HG02759 (cell line): ENCODE measurements around the gene TTLL6.

Experiments
- ATAC-seq: cut with Tn5 transposase; IDR thresholded peaks from one replicate; pipeline ENCODE4 v1.9.1; 2021; ENCODE audit warnings: mild to moderate bottlenecking, moderate library complexity; ENCODE audit not compliant: unreplicated experiment

The TTLL6 gene

DNA sequence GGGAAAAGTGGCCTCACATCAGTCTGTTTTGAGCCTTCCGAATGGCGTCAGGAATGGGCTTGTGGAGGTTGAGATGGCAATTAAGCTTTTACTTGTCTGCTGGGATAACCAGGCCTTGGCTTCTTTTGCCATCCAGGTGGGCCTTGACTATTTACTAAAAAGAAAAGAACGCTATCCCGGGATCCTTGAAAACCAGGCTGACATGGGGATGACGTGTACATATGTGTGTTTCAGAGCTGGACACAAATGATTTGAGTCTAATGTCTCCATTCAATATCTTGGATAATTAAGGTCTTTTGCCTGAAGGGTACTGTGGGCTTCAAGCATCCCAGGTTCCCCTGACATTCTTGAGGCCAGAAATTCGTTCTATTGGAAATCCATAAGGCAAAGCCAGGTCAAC, 55.9 kb downstream of the TTLL6 start:
- no peak for ATAC-seq

GRCh38 chr17:48760411-48760810, 56.6 kb downstream of the TTLL6 start:
- ATAC-seq: no peak

GRCh38 chr17:48759288-48759687, 57.7 kb downstream of the TTLL6 start:
- ATAC-seq: no peak

DNA sequence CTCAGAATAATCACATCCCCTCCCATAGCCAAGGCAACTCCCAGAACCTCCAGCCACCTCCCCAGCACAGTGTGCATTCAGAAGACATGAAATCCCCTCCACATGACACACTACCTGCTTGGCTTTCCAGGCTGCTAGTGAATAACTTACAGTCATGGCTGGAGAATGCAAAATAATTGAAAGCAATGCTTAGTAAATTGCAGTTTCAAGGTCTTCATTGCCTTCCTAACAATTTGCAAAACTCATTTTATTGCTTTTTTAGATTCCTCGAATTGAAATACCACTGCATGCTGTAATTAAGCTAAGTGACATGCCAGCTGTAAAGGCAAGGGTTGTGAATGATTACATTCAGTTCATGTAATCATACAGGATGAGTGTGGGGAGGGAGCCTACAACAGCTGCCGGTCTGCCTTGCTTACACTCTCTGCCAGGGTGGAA, 59.5 kb downstream of the TTLL6 start:
- no peak for ATAC-seq

- no peak for ATAC-seq
These were observed 60.2 kb downstream of the TTLL6 start for GRCh38 chr17:48756830-48757251.

GRCh38 chr17:48755356-48755755, 61.7 kb downstream of the TTLL6 start:
- no peak for ATAC-seq

- no peak for ATAC-seq
These were observed 62.3 kb downstream of the TTLL6 start for GRCh38 chr17:48754500-48755261.

DNA sequence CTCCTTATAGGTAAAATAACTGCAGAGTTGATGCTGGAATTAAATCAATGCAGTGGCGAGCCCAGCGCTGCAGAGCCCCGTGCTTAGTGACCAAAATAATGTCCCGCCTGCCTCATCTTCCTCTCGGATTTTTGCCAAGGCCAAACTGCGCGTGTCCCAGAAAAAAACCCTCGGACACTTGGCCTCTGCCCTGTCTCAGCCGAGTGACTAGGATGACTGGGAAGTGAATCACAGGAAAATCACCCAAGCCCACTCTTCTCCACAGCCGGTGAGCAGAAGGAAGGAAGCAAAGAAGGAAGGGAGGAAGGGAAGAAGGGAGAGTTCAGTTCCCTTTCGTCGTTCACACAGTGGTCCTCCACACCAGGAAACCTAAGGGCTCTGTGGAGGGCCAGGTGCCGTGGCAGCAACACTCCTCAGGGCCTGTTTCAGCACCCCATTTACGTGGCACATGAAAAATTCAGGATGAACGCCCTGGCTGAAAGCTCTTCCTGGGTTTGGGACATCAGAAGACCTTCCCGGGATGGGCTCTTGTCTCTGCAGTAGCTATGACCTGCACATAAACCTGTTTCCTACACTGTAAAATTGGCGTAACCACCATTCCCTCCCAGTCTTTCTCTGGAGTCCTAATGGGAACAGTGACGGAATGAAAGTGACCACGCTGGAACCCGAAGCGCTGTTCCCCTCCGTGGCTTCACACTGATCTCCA, 63.1 kb downstream of the TTLL6 start:
- no peak for ATAC-seq

- ATAC-seq: no peak
These were observed 64.4 kb downstream of the TTLL6 start for GRCh38 chr17:48752399-48753288.

GRCh38 chr17:48751733-48752398, 65.2 kb downstream of the TTLL6 start:
- no peak for ATAC-seq

- ATAC-seq: no peak
These were observed 65.9 kb downstream of the TTLL6 start for GRCh38 chr17:48751172-48751571.

DNA sequence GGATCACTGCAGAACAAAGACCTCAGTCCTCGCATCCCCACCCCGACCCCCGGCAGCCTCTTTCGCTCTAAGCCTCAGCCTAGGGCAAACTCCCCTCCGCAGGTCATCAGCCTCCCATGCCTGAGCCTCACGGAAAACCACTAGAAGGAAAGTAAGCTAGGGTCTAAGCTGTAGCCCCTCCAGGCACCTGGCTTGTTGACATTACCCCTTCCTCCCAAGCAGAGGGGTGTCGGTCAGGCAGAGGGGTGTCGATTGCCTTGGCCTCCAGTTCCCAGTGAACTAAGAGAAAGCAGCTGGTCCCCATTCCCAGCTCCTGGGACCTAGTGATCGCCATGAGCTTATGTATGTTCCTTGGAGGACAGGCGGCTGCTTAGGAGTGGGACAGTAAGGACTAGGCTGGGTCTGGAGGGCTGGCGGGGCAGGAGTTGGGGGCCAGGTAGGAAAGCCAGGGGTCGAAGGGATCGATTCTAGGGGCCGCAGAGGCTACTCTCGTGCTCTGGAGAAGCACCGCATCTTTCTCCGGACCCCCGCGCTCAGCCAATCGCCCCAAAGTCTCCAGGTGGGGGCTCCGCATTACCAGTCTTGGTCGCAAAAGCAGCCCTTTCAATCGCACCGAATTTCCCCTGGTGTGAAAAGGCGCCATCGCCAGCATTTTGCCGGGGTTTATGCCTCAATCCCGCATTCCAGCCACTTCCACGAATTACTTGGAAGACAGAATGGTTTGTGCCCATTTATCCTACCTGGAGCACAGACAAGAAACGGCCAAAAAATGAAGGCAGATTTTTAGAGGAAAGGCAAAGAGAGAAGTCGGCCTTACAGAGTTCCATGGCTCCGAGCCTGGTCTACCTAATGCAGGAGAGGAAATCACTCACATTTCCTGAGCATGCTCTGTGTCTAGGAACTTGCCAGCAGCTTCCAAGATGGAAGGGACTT, 67.1 kb downstream of the TTLL6 start:
- no peak for ATAC-seq

DNA sequence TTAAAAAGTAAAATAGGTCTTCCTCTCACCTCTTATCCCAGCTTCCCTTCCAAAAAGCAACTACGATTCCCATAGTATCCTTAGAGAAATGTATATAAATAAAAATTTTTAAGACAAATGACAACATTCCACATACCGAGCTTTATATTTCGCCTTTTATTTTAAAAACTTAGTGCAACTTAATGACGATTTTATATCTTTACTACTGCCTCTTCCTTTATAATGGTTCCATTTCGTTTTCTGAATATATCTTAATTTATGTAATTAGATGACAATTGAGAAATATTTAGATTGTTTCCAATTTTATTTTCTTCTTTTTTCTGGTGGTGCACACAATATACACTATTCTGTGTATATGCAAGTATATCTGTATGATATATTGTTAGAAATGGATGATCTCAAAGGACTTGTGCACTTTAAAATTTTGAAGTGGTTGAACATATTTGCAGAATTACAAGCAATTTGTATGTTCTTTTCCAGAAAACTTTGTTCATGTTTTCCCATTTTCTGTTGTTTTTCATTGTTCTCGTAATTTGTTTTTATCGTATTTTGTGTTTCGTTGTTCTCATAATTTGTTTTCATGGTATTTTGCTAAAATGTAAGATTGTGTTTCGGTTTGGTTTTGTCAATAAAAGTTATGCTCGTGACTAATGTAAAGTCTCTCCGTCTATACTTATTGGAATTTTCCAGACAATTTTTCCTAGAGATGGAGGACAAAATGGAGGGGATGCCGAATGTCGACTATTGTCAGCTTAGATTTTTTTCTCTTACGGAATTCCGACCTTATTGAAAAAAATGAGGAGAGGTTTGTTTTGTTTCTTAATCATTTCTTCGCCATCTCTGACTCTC, 68.1 kb downstream of the TTLL6 start:
- no peak for ATAC-seq

DNA sequence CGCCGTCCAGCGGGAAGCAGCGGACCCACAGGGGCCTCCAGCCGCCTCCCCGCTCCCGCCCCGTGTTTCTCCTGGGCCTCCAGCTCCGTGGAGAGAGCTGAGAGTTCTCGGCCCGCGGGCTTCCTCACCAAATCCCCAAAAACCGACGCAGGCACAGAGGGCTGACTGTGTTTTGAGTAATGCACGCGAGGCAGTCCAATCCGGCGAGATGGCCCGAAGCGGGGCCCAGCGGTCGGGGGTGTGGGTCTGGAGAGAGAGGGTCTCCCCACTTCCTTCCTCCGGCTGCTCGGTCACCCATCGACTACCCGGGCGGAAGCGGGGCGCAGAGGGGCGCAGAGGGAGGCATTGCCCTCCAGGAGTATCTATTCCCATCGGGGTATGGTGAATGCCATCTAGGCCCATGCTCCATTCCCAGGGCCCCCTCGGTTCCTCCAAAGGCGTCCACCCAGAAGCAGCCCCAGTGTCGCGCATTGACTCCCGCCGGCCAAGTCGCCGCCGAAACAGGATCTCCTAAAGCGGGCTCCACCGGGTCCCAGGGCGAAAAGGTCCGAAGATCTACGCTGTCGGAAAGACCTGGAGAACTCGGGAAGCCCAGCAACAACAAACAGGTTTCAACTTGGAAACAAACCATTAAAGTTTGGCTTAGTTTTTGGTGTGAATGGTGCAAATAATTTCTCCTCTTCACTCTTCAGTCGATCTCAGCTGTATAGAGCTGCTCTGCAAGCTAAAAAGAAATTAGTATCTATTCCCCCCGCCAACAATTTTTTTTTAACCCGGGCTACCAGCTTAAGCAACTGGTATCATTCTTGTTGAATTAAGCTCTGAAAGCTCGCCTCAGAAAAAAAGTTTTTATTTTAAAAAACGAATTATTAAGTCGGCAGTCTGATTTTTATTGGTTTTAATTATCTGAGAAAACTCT, 69.3 kb downstream of the TTLL6 start:
- no peak for ATAC-seq

DNA sequence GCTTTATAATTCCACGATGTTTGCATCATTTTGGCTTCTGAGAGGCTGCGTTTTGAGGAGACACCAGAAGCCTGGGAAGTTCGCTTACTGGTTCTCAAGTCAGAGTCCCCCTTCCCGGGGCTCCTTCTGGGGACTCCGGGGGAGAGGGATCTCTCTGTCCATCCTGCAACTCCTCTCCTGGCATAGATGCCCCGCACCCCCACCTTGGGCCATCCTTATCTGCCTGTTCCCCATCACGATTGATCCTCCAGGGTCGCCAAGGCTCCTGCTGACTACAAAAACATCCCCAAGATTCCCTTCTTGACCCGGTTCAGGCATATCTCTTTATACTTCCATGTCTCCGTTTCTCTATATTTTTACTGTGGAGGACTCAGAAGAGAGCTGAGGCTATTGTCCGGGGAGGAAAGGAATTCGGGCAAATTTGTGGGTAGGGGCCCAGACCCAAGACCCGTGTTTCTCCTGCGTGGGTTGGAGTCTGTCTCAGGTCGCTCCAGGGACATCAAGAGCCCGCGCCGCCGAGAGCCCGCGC, 70.0 kb downstream of the TTLL6 start:
- ATAC-seq: no peak

GRCh38 chr17:48745381-48746275, 71.4 kb downstream of the TTLL6 start:
- no peak for ATAC-seq

- no peak for ATAC-seq
These were observed 76.5 kb downstream of the TTLL6 start for GRCh38 chr17:48740537-48740936.
